D341Med (cell line): ENCODE data around the gene RNF17.
A peak's percentile ranks its signal among the peaks of the same experiment; 100 is the strongest.
"Not testable (repeated sequence)": the region's sequence is repeated elsewhere in the genome, so short reads cannot be mapped to it uniquely, and the experiment has no call there.

Experiments used
- DNase-seq: peaks from one replicate; pipeline ENCODE4 v3.0.0; 2012; ENCODE audit warnings: low spot score

Gene RNF17

DNA sequence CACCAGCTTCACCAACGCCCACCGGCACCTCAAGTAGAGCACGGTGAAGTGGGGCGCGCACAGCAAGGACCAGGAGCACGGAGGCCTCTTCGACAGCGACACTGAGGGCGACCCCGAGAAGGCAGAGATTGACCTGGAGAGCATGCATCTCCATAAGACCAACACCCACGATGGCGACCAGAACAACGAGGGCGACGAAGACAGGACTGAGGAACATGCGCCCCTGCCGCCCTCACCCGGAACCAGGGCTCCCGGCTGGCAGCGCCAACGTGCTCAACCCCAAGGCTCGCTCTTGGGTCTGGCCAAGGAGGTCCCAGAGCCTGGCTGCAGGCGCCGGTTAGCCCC is 18.5 kb upstream of the RNF17 start:
- no peak for DNase-seq

DNA sequence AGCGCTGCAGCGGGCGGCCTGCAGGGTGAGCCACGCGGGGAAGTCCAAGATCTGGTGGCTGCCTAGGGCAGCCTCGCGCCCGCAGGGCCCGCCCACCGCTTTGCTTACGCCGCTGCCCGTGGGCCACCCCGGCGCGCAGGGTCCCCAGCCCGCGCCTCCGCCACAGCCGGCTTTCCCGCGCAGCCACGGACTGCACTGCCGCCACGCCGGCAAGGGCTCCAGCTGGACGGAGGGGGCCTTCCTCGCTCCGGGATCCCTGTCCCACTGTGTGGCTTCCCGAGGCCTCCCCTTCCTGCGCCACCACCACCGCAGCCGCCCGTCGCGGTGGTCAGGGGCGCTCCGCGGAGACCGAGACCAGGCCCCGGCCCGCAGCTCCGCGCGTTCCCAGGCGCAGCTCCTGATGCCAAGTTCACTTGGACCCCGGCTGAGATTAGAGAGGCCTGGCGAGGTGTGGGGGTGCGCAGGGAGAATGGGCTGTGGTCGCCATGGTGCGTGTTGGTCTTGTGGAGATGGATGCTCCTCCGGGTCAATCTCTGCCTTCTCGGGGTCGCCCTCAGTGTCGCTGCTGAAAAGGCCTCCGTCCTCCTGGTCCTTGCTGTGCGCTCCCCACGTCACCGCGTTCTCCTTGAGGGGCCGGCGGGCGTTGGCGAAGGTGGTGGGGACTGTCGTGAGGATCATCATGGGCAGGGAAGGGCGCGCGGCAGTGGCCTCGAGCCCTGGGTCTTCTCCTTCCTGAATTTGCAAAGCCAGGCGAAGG is 17.9 kb upstream of the RNF17 start:
- peak; percentile 27 for DNase-seq

DNA sequence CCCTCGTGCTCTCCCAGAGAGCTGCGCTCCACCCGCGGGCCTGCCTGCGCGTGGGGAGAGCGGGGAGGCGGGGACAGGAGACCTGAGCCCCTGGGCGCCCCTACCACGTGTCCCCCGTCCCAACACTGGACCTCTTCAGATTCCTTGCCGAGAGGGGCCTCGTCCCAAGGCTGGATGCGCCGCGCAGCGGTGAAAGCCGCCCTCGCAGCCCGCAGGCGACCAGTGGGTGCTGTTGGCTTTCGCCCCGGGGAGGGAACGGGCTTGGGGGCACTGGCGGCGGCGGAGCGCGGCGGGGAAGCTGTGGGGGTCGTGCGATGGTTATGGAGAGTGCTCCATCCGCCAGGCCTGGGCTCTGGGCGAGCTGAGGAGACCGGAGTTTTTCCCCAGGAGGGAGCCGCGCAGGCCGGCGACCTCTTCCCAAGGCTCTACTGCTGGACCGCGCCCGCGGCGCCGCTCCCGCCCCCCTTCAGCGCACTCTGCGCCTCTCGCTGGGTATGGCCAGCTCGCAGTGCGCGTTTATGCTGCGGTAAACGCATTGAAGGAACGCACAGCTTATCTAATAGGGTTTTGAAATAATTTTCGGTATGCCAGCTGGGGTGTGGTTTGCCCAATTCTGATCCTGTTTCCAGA is 17.2 kb upstream of the RNF17 start:
- peak; percentile 56 for DNase-seq

DNA sequence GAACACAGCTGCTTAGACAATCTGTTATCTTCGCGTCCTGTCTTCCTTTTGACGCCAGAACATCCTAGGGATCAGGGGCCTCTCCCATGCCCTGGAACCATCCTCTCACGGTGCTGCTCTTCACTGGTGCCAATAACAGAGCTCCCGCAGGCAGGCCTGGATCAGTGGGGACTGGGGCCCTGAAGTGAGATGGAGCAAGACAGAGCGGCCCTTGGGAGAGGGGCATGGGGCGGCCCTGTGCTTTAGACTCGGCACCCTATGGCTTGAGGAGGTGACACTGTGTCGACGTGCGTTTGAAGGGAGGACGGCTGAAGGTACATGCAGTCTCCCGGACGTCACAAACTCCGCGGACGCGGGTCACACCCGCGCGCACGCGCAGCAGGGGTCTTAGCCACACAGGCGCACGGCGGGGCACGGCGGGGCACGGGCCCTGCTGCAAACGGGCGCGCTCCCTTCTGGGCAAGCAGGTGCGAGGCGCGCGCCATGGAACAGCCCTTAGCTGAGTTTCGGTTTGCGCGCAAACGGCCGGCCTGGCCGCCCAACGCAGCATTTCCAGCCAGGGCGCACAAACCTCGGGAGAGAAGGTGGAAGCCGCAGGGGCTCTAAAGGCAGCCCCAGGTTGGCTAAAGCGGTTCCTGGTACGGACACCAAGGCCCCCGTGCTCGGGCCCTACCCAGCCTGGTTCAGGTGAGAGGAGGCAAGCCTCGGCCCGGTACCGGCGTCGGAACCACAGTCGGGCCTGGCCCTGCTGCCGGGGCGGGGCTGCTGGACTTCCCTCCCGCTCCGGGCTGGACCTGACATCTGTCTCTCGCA is 16.5 kb upstream of the RNF17 start:
- peak; percentile 50 for DNase-seq

DNA sequence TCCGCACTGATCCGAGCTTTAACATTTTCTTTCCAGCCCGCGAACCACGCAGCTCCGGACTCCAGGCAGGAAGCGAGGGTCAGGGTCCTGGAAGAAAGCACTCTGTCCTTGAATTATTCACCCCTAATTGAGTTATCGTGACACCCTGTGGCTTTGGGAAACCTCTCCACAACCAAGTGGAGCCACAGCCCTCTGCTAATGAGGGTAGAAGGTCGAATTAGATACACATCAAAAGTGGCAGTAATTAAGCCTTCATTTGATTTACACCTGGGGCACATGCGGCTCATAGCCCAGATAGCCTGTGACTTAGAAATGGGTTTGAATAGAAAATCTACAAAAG is 15.9 kb upstream of the RNF17 start:
- no peak for DNase-seq

DNA sequence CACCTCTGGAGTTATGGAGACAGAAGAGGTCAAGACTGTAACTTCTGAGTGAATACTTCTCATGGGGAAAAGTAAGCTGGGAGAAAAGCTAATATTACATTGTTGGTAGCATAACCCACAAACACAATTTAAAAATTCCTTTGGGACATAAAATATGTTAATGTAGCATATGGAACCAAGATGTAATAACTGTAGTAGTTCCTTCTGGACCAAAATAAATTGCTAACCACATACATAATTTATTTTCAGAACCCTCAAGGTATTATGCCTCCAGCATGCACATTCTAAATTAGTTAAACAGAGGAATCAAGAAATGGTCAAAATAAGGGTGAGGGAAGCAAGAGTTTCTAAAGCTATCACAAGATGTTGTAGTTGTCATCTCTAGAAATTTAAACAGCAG is 4.8 kb upstream of the RNF17 start:
- no peak for DNase-seq

DNA sequence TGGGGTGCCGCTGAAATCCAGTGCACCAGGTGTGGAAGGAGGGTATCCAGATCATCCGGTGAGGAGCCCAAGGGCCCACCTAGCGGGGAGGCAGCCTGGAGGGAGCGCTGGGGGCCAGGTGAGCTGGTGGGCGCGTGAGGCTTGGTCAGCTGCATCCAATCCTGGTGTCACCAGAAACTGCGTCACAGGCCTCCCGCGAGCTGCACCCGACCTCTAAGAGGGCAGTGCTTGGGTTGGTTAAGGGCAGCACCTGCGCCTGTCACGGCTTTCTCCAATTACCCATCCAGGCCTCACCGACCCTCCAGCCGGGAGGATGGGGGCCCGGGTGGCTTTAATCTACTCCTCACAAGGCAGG is 284 bp downstream of the RNF17 start:
- peak; percentile 20 for DNase-seq

DNA sequence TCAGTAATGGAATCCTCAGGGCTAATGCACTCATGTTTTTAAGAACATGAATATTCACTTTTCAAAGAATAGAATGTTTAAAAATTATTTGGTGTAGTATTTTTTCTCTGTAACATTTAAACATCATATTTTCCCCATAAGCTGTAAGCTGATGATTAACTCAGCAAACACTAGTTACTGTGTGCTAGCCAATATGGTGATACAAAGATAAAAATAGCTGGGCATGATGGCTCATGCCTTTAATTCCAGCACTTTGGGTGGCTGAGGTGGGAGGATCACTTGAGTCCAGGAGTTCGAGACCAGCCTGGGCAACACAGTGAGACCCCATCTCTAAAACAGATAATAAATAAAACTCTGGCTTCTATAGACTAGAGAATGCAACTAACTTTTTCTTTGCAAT is 13.2 kb downstream of the RNF17 start:
- DNase-seq, result no peak

DNA sequence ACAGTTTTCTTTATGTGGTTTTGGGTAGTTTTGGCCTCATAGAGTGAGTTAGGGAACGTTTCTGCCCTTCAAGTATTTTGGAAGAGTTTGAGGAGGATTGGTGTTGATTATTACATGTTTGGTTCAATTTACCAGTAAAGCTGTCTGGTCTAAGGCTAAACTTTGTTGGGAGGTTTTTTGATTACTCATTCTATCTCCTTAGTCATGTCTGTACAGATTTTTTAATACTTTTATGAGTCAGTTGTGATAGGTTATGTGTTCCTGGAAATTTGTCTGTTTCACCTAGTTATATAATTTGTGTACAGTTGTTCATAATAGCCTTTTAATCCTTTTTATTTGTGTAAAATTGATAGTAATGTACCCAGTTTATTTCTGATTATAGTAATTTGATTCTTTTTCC is 20.4 kb downstream of the RNF17 start:
- DNase-seq, result no peak

DNA sequence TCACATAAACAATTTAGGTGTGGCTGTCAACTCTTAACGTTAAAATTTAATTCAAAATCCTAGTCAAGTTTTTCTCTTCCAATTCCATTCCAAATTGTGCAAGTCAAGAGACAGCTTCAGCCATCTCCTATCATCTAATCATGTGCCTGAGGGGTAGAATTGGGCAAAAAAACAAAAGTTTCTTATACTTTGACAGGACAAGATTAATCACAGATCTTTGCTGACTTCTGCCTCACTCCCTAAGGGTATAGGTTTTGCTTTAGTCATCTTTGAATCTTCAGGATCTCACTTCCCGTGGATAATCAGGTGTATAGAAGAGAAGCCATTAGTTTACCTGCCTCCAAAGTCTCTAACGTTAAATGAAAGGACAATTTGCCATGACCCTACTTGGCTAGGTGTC is 24.6 kb downstream of the RNF17 start:
- DNase-seq, result no peak

DNA sequence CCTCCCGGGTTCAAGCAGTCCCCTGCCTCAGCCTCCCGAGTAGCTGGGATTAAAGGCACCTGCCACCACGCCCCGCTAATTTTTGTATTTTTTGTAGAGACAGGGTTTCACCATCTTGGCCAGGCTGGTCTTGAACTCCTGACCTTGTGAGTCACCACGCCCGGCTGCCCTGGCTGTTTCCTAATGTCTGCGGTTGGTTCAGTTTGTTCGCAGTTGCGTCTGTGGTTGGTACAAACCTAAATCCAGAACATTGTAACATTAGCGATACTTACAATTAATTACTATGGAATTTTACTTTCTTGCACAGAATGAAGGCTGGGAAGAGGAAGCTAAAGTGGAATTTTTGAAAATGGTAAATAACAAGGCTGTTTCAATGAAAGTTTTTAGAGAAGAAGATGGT is 38.1 kb downstream of the RNF17 start:
- no peak for DNase-seq

DNA sequence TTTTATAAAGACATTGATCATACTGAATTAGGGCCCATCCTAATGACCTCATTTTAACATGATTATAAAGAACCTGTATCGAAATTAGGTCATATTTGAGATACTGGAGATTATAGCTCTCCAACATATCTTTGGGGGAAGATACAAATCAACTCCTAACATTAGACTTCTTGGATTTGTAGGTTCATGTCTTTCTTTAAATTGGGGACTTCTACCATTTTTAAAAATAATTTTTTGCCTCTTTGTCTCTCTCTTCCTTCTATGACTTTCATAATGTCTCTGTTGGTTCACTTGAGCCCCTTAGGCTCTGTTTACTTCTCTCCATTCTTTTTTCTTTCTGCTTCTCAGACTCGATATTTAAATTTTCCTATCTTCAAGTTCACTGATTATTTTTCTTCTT is 57.2 kb downstream of the RNF17 start:
- DNase-seq, result no peak

DNA sequence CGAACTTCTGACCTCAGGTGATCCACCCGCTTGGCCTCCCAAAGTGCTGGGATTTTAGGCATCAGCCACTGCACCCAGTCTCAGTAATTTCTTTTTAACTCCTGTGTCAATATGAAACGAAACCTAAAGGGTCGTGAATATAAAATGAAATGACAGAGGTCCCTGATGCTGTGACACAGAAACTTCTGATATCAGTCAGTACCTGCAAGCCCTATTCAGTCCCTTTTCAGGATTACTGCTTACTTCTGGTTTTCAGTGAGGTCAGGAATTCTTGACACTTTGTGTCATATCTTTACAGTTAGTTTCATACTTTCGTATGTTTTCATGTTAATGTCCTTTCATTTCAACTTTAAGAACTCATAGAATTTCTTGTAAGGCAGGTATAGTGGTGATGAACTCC is 58.7 kb downstream of the RNF17 start:
- no peak for DNase-seq

DNA sequence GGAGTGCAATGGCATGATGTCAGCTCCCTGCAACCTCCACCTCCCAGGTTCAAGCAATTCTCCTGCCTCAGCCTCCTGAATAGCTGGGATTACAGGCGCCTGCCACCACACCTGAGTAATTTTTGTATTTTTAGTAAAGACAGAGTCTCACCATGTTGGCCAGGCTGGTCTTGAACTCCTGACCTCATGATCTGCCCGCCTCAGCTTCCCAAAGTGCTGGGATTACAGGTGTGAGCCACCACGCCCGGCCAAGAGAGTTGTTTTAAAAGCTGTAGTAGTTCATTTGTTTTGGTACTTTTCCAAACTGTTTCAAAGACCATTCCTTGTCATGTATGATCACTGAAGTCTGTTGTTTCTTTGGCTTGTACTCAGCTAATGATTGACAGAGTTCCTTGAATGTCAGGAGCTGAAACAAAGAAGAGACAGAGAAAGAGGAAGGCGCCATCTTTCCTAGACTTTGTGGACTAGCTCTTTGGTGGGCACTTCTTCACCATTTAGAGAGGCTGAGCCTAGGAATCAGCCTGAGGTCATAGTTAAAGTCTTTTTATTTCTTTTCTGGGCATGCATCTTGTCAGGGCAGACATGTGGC is 59.2 kb downstream of the RNF17 start:
- not testable (repeated sequence) for DNase-seq

DNA sequence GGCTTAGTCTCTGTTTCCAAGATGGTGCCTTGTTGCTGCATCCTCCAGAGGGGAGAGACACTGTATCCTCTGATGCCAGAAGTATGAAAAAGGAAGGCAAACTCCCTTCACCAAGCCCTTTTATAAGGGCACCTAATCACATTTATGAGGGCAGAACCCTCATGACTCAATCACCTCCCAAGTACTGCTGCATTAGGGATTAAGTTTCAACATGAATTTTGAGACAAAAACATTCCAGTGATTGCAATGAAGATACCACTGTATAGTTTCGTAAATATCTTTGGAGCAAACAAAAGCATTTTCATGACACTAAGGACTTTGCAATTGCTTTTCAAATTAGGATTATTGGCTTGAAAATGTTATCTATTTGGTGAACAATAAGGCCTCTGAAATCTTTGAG is 63.8 kb downstream of the RNF17 start:
- DNase-seq, result no peak

DNA sequence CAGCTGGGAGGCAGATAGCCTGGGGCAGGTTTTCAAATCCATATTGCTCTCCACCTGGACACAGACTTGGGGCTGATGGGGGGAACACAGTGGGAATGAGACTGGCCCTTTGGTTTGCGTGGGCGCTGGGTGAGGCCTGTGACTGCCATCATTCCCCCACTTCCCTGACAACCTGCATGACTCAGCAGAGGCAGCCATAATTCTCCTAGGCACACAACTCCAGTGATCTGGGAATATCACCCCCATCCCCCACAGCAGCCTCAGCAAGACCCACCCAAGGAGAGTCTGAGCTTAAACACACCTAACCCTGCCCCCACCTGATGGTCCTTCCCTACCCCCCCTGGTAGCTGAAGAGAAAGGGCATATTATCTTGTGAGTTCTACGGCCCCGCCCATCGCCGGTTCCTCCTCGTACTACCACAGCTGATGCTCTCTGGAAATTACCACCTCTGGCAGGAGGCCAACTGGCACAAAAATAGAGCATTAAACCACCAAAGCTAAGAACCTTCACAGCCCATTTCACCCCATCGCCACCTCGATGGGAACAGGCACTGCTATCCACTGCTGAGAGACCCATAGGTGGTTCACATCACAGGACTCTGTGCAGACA is 71.0 kb downstream of the RNF17 start:
- DNase-seq, result no peak

DNA sequence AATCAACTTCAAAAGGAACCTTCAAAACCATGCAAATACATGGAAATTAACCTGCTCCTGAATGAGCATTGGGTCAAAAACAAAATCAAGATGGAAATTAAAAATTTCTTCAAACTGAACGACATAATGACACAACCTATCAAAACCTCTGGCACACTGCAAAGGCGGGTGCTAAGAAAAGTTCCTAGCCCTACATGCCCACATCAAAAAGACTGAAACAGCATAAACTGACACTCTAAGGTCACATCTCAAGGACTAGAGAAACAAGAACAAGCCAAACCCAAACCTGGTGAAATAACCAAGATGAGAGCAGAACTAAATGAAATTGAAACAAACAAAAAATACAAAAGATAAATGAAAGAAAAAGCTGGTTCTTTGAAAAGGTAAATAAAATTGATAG is 73.6 kb downstream of the RNF17 start:
- DNase-seq, result not testable (repeated sequence)

DNA sequence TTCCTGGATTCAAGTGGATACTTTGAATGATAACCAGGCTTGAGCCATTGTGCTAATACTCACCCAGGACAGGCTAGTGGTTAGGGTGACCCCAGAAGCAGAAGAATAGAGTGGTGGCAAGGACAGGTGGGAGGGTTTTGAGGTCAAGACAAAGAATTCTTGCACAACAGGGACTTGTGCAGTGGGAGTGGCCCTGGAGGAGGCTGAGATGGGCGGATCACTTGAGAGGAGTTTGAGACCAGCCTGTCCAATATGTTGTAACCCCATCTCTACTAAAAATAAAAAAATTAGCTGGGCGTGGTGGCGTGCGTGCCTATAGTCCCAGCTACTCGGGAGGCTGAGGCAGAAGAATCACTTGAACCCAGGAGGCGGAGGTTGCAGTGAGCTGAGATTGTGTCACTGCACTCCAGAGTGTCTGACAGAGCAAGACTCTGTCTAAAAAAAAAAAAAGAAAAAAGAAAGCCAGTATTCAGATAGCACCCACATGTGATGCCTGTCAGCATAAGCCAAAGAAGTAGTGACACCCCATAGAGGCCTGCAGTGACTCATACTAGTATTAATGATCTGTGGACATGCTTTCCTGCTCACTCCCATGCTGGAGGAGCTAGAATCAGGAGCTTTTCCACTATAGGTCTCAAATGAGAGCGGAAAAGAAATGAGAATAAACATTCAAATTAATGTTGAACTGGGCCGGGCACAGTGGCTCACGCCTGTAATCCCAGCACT is 78.7 kb downstream of the RNF17 start:
- no peak for DNase-seq

DNA sequence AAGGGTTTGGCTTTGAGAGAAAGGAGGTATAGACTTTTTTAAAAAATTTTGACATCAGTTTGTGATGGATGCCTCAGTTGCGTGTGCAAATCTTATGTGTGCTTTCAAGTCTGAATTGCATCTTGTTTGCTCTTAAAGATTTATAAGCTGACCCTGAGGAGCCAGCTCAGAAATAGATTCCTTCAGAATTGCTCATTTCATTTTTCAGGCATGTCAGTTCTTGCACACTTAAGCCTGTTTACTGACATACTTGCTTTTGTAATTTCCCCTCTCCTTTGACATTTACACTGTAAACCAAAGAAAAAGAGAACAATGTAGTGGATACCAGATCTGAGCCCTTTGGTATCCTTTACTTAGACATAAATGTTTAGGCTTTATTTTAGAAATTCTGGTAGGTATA is 87.6 kb downstream of the RNF17 start:
- DNase-seq, result no peak

DNA sequence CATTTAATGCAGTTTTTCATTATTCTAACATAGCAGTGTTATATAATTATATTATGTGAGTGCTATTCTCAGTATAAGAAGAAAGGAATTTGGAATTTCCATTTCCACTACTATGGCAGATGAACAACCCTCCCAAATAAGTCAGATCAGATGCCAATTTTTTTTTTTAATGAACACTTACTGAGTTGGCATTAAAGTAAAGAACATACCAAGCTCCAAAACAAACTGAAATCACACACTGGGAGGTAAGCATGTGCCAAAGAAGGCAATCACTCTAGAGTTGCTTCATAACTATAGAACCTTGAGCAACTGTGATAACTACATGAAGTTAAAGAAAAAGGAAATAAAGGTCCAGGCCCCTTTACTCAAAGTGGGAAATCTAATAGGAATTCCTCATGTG is 90.3 kb downstream of the RNF17 start:
- no peak for DNase-seq

DNA sequence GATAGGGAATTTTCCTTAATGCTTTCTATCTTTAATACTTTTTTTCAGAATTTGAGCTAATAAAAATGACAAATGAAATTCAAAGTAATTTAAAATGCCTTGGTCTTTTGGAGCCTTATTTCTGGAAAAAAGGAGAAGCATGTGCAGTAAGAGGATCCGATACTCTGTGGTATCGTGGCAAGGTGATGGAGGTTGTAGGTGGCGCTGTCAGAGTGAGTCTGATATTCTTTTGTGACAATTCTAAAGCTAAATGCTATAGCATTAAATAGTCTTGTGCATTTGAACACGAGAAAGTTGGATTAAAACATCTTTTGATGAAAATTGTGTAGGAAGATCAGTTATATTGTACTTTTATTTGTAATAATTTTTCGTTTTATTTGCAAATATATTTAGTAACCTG is 95.0 kb downstream of the RNF17 start:
- no peak for DNase-seq

DNA sequence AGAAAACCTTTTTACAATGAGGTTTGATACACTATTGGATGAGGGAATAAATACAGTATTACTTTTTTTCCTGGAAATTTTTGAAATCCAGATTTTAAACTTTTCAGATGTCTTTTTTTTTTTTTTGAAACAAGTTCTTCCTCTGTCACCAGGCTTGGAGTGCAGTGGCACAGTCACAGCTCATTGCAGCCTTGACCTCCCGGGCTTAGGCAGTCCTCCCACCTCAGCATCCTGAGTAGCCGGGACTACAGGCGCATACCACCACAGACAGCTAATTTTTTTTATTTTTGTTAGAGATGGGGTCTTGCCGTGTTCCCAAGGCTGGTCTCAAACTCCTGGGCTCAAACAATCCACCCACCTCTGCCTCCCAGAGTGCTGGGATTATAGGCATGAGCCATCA is 96.8 kb downstream of the RNF17 start:
- DNase-seq, result no peak
